K562 (cell line): ENCODE results near the gene ARHGAP31. TPM values are rescaled to one million over a fixed set of nuclear protein-coding genes. Genes with fewer than 3 reads are reported as not detected.

Experiments
- ATAC-seq: fragments of 200-7000 bp; cut with Tn5 transposase; 3 replicates; pipeline ENCODE4 v1.9.1; 2020; ENCODE audit warnings: moderate library complexity
- BruUV-seq: library from RNA; stranded (reverse); fragments of 400-500 nt; replicated peaks from 2 replicates; lab custom pipeline; 2021; lab: Mats Ljungman, UMichigan
- CTCF ChIA-PET: fragments of 300-600 bp; formaldehyde crosslinking; extraction: SDS; loops from one replicate; lab custom pipeline; 2021; ENCODE audit warnings: low intra/inter-chr PET ratio; lab: Yijun Ruan, JAX
- POLR2A ChIA-PET: fragments of 300-600, 350-650 bp; sonication (Branson Sonifier 250); formaldehyde crosslinking; extraction: SDS; loops from one replicate; lab custom pipeline; 2021; ENCODE audit warnings: antibody characterized with exemption, inconsistent platforms; lab: Yijun Ruan, JAX
- DNase-seq, 4 experiments: peaks; one replicate each; pipeline versions ENCODE4 v3.0.0 to v3.0.0-alpha.2; 2011 to 2018; ENCODE audit warnings: low spot score in 3 of 4, mixed read lengths in 3 of 4; ENCODE audit errors: extremely low read depth in 1 of 4
- FAIRE-seq: peaks from 2 replicates; lab custom pipeline; 2011; peaks lifted over from hg19 to GRCh38; lab: Jason Lieb, UNC
- H2AFZ ChIP-seq: 2 replicates; pipeline ENCODE4 v1.6.0; 2011; ENCODE audit warnings: low read depth, low read length, control low read depth, inconsistent platforms
- H3K27ac ChIP-seq: fragments of 200-600 bp; 3 replicates; pipeline ENCODE4 v1.8.0; 2011; ENCODE audit warnings: low read depth, mild to moderate bottlenecking, control low read depth, inconsistent platforms, low read length, moderate library complexity, mixed read lengths; ENCODE audit errors: extremely low read depth
- H3K27me3 ChIP-seq, 2 experiments: fragments of 300-600 bp in 1 of 2; 2 replicates in 1 of 2; 3 replicates in 1 of 2; pipeline versions ENCODE4 v1.6.0 to v1.8.0; 2011; ENCODE audit warnings: inconsistent platforms in 2 of 2, low read length in 2 of 2, mild to moderate bottlenecking in 1 of 2, mixed read lengths in 1 of 2, moderate library complexity in 1 of 2; ENCODE audit not compliant: control insufficient read depth in 2 of 2, insufficient read depth in 2 of 2
- H3K36me3 ChIP-seq: fragments of 300-600 bp; 3 replicates; pipeline ENCODE4 v1.8.0; 2011; ENCODE audit warnings: mild to moderate bottlenecking, low read length, inconsistent platforms; ENCODE audit not compliant: control insufficient read depth, insufficient read depth
- H3K4me1 ChIP-seq, 2 experiments: fragments of 200-600 bp in 1 of 2; replicated peaks in 1 of 2; 2 replicates in 1 of 2; 3 replicates in 1 of 2; pipeline versions ENCODE4 v1.5.1 to v1.8.0; 2011; ENCODE audit warnings: inconsistent platforms in 2 of 2, low read length in 2 of 2, mild to moderate bottlenecking in 1 of 2, mixed read lengths in 1 of 2, moderate library complexity in 1 of 2; ENCODE audit not compliant: control insufficient read depth in 2 of 2, insufficient read depth in 2 of 2
- H3K4me2 ChIP-seq: 2 replicates; pipeline ENCODE4 v1.6.1; 2011; ENCODE audit warnings: low read length, control low read depth, inconsistent platforms, mixed read lengths; ENCODE audit not compliant: insufficient read depth
- H3K4me3 ChIP-seq: fragments of 200-600 bp; sonication (generic), shearing (Covaris generic); 2 replicates; pipeline ENCODE4 v1.5.1; 2016; ENCODE audit warnings: control low read depth, inconsistent platforms
- H3K79me2 ChIP-seq: fragments of 200-600 bp; 3 replicates; pipeline ENCODE4 v1.8.0; 2011; ENCODE audit warnings: low read length, inconsistent platforms; ENCODE audit not compliant: control insufficient read depth, insufficient read depth
- H3K9ac ChIP-seq, 2 experiments: 2 replicates each; pipeline versions ENCODE4 v1.6.0 to v1.6.1; 2011; ENCODE audit warnings: low read depth in 2 of 2, low read length in 2 of 2, control low read depth in 1 of 2, inconsistent platforms in 1 of 2, mild to moderate bottlenecking in 1 of 2, mixed read lengths in 1 of 2; ENCODE audit not compliant: insufficient read depth in 1 of 2
- H3K9me1 ChIP-seq: one replicate; pipeline ENCODE4 v1.6.0; 2011; ENCODE audit warnings: inconsistent platforms, mild to moderate bottlenecking, low read length, moderate library complexity; ENCODE audit not compliant: control insufficient read depth, insufficient read depth
- H3K9me3 ChIP-seq: replicated peaks from 2 replicates; pipeline ENCODE4 v1.5.1; 2011; ENCODE audit warnings: low read depth, low read length, inconsistent platforms; ENCODE audit not compliant: control insufficient read depth, insufficient read depth
- H4K20me1 ChIP-seq: replicated peaks from 2 replicates; pipeline ENCODE4 v1.6.1; 2011; ENCODE audit warnings: low read length, inconsistent platforms, mixed read lengths; ENCODE audit not compliant: control insufficient read depth, insufficient read depth
- ZKSCAN1 ChIP-seq: fragments of 150-350 bp; IDR thresholded peaks from 2 replicates; pipeline ENCODE4 v1.6.1; 2016; ENCODE audit warnings: low read depth, low read length
- ZNF280B ChIP-seq: fragments of 250-450 bp; sonication (Bioruptor Pico); IDR thresholded peaks from 2 replicates; pipeline ENCODE4 v1.5.1; 2021; ENCODE audit warnings: mild to moderate bottlenecking
- ZNF41 ChIP-seq: fragments of 250-450 bp; sonication (Bioruptor Pico); conservative IDR thresholded peaks from 2 replicates; pipeline ENCODE4 v1.4.0; 2020; ENCODE audit warnings: mild to moderate bottlenecking
- WGBS: fragments of 100-300 bp; shearing (Covaris generic); methylation state at CpG from one replicate; pipeline ENCODE4 v1.1.6; 2016; ENCODE audit warnings: low coverage, mixed read lengths; ENCODE audit not compliant: insufficient coverage; ENCODE audit errors: missing lambda C conversion rate; 5-methylcytosine and 5-hydroxymethylcytosine counted together
- in situ Hi-C: fragments of 300-500 bp; cut with MboI; formaldehyde crosslinking; loops from 4 replicates; pipeline ENCODE4 v1.15.0; 2018; ENCODE audit warnings: inconsistent platforms, mixed read lengths
- intact Hi-C: fragments of 100-400 bp; cut with micrococcal nuclease; formaldehyde crosslinking; loops from 2 replicates; pipeline ENCODE4 v1.14.2; 2022
- polyA plus RNA-seq, 8 experiments: library from polyadenylated mRNA; depleted of rRNA in 4 of 8; stranded (reverse) in 5 of 8; unstranded in 3 of 8; fragments of >200 nt; fragmentation: Nextera tagmentation in 2 of 8; fragmentation: Illumina TruSeq in 1 of 8; extraction: Ambion mirVana in 2 of 8; extraction: Trizol in 1 of 8; gene quantifications; 2 replicates each; pipeline versions ENCODE4 v1.2.1 to v1.2.3, GENCODE V29; 2011 to 2014; ENCODE audit warnings: inconsistent platforms in 1 of 8, missing spikeins in 1 of 8
- total RNA-seq, 7 experiments: library from RNA; depleted of rRNA in 6 of 7; stranded (reverse); fragments of >200 nt in 6 of 7; fragmentation: Illumina TruSeq in 2 of 7; extraction: Trizol in 2 of 7; gene quantifications; 2 replicates each; pipeline versions ENCODE4 v1.2.1 to v1.2.3, GENCODE V29; 2011 to 2021; ENCODE audit warnings: low replicate concordance in 1 of 7

Gene ARHGAP31
- total and polyA plus RNA-seq, 9 of the 15 experiments (the other 6 are each of a cell fraction or from before 2014, with no cell fraction given), result under 0.01 to 0.13 (median 0.06) TPM; not detected in 5

- TF ChIP-seq ZNF280B (CRISPR knock-in tag), result no peak
- TF ChIP-seq ZKSCAN1, result no peak
- TF ChIP-seq, all 486 proteins: peak for 0
Measured at GRCh38 chr3:119308355-119308754, 14.2 kb downstream of the ARHGAP31 start (continued).

DNA sequence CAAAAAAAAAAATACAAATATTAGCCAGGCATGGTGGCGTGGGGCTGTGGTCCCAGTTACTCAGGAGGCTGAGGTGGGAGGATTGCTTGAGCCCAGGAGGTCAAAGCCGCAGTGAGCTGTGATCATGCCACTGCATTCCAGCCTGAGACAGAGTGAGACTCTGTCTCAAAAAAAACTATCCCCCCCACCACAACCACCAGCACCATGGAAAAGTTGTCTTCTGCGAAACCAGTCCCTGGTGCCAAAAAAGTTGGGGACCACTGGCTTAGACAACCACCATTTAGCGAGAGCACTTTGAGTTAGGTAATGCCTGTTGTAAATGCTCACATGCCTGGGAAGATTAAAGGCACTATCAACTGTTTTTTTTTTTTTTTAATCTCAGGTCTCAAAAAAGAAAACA is 15.4 kb downstream of the ARHGAP31 start:
- Histone ChIP-seq H4K20me1 (no peaks in the 10 kb centered on the region), H2AFZ (no peak overlapping the region), H3K27ac (no peak overlapping the region), H3K9ac (no peak overlapping the region), H3K79me2 (no peaks in the 10 kb centered on the region), H3K4me2 (no peak overlapping the region), H3K27me3 (peaks cover 0 to 18% of the 10 kb centered on the region in 2 experiments; a peak in 3 of 5 replicates), H3K9me1 (no peaks in the 10 kb centered on the region), H3K9me3 (no peaks in the 10 kb centered on the region), H3K4me1 (peaks cover 0 to 3% of the 10 kb centered on the region in 2 experiments; a peak in 1 of 5 replicates), H3K36me3 (no peaks in the 10 kb centered on the region), H3K4me3 (no peak overlapping the region)
- no TSS peak for BruUV-seq
- WGBS, result 5% methylated on average over 4 of the region's 4 CpGs
- in situ Hi-C loops (no loop called here), intact Hi-C loops (no loop called here)
- no peak for FAIRE-seq
- CTCF ChIA-PET, result interaction anchor here (0.6 kb wide), 1 partner anchor 61 kb away, joined by 3 read pairs; no protein-coding TSS in a partner anchor
- POLR2A ChIA-PET, result interaction anchor here (1.3 kb wide), 1 partner anchor 8 kb away, joined by 3 read pairs; no protein-coding TSS in a partner anchor
- no peak for TF ChIP-seq ZNF41 (CRISPR knock-in tag)
- DNase-seq, result no peak
- ATAC-seq, result no peak
